T-helper 9 cell (primary cell): Measurements from ENCODE around the gene ACAA2.
"Not testable (repeated sequence)": the region's sequence is repeated elsewhere in the genome, so short reads cannot be mapped to it uniquely, and the experiment has no call there.

Source experiments
- DNase-seq: peaks from one replicate; pipeline ENCODE4 v3.0.0-alpha.2; 2020

ACAA2 gene

DNA sequence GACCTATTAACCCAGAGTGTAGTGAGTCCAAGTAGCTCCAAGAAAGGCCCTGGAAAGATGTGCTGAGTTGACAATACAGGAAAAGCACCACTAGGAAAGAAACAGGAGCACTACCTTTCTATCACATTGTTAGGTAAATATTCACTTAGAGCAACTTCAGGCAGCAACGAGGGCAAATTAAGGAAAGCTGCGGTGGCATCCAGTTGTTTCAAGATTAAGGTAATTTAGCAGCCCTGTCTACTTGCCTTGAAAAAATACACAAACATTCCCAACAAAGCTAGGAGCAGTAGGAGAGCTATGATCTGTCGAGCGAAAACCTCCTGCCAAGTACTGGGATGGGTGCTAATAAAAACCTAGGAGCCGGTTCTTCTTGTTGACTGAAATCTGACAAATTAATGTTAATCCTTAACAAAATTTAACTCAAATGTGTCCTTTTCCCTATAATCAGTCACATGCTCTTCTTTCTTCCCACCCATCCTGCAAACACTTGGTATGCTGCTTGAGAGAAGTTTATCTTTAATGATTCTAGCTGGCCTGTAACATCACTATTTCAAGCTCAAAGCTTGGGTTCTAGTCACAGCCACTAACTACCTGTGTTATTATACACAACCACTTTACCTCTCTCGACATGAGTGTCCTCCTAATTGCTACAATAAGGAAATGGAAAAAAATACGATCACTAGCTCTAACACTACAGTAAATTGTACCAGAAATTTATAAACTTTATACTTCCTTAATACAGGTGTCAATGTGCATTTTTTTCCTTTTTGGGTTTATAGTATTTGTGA lies 2.0 kb downstream of the ACAA2 start:
- no peak for DNase-seq

GRCh38 chr18:49808553-49809191 lies 4.7 kb downstream of the ACAA2 start:
- DNase-seq: not testable (repeated sequence)

DNA sequence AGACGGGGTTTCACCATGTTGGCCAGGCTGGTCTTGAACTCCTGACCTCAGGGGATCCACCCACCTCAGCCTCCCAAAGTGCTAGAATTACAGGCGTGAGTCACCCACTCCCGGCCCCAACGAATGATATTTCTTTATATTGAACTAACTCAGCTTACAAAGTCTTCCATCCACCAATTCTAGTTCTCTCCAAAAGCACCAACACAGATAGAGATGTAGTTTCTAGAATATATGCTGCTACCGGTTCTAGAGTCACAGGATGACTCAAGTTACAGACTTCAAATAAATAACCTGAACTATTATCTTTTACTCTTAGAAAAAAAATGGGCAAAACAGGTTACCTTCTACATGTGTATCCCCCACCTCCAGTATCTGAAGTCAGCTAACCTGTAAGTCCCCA lies 9.2 kb downstream of the ACAA2 start:
- DNase-seq: no peak

GRCh38 chr18:49802623-49803022 lies 10.7 kb downstream of the ACAA2 start:
- DNase-seq: no peak

DNA sequence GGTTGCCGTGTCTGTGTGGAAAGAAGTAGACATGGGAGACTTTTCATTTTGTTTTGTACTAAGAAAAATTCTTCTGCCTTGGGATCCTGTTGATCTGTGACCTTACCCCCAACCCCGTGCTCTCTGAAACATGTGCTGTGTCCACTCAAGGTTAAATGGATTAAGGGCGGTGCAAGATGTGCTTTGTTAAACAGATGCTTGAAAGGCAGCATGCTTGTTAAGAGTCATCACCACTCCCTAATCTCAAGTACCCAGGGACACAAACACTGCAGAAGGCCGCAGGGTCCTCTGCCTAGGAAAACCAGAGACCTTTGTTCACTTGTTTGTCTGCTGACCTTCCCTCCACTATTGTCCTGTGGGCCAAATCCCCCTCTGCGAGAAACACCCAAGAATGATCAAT lies 12.8 kb downstream of the ACAA2 start:
- not testable (repeated sequence) for DNase-seq

GRCh38 chr18:49799806-49800205 lies 13.5 kb downstream of the ACAA2 start:
- not testable (repeated sequence) for DNase-seq

GRCh38 chr18:49798001-49798400 lies 15.3 kb downstream of the ACAA2 start:
- DNase-seq: no peak

GRCh38 chr18:49795612-49796552 lies 17.5 kb downstream of the ACAA2 start:
- no peak for DNase-seq

GRCh38 chr18:49794743-49795142 lies 18.6 kb downstream of the ACAA2 start:
- no peak for DNase-seq

GRCh38 chr18:49789560-49790134 lies 23.7 kb downstream of the ACAA2 start:
- DNase-seq: not testable (repeated sequence)

GRCh38 chr18:49788327-49788898 lies 24.9 kb downstream of the ACAA2 start:
- no peak for DNase-seq

DNA sequence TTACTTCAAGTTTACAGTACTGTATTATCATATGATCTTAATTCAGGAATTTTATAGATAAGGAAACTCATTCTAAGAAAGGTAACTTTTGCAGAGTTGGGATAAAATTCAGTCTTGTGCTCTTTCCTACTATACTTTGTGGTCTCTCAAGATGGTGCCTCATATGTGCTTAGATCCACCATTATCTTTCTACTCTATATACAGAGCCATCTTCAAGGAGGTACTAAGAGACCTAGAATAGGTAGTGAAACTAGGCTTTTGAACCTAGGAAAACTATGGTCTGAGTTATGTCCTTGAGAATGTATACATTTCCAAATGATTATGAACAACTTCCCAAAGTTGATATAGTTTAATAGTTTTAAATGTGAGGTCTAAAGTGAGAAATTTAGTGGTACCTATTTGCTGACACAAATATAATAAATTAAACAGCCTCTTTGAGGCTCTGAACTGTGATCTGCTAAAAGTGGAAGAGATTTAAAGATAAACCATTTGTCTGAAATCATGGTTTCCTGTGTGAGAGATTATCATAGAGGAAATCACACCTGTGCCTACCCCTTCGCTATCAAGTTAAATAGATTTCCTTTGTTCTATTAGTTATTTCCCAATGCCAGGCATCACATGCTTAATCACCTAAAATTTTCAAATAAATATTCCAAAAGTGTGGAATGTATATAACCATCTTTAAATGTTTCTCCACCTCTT lies 27.2 kb downstream of the ACAA2 start:
- no peak for DNase-seq

DNA sequence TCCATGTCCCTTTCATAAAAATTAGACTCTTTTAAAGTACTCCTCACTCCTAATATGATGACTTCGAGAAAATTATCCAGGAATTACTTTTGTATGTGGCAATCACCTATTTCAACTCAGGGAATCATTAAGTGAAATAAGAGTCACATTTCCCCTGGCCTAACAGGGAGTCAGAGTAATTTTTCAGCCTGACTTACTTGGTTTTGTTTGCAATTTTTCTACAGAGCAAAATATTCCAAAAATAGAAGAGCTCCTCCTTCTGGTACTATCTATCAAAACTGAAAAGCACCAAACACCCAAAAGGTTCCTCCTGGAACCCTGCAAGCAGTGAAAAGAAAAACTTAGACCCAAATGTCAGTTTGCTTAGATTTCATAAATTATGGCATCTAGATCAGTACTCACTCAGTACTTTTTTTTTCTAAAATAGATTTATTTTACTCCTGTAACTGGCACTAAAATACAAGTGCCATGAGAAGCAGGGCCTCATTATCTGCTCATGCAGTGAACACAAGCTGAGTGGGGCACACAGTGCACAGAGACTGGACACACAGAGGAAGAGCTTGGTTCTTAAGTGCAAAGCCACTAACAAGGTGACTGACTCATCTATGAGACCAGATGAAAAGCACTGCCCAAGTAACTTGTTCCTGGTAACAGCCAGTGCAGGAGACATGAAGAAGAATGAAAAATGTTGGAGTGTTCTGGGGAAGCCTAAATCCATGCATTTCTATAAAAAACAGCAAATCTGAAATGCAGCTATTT lies 28.7 kb downstream of the ACAA2 start:
- DNase-seq: no peak

DNA sequence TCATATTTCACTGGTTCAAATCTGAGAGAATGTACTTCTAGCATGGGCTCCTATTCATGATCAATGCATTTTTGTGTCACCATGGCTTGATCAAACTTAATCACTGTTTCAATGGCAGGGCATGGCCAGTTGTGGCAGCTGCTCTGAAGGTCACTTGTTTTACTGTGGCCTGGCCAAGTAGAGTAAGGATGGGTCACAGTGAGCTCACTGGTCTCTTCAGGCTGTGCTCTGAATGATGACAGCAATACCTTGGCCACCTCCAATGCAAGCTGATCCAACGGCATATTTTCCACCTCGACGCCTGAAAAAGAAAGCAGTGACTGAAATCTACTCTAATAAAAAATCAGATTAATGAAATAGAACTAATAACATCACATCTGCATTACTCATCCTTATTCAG lies 29.7 kb downstream of the ACAA2 start:
- DNase-seq: not testable (repeated sequence)

- DNase-seq: no peak
Measured at GRCh38 chr18:49778826-49779465, 34.4 kb downstream of the ACAA2 start.

DNA sequence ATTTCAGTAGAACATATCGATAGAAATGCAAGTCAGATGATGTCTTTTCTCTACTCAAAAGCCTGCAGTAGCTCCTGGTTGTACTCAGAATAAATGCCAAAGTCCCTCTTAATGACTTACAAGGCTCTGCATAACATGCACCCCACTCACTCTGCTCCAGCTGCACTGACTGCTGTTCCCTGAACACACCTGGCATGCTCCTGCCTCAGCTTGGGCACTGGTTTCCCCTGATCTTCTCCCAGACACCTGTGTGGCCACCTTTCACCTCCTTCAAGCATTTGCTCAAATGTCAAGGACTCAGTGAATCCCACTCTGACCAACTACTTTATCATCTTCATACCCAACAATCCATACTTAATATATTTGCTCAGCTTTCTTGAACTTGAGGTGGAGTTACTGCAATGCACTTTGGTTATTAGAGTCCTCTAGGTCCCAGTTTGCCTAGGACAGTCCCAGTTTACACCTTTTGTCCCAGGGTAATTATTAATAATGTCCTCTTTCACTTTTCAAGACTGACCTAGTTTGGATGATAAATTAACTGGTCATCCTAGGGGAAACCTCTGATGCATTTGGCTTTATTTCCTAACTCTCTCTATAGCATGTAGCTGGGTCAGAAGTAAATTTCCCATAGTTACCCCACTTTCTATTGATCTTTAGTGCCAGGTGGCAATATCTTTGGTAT lies 44.1 kb downstream of the ACAA2 start:
- DNase-seq: no peak

DNA sequence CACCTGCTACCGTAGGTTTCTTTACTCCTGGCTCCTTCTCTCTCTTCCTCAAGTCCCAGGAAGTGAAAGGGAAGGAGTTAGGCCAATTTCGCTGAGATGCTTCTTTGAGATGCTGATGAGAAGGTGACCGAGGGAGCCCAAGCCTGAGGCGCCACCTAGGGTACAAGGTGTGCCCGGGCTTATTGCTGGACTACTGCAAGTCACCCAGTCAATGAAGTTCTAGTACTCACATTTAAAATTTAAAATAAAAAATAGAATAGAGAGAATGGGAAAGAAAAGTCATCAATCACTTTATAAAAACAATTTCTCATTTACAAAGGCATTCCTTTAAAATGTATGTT lies 45.3 kb downstream of the ACAA2 start:
- DNase-seq: no peak

DNA sequence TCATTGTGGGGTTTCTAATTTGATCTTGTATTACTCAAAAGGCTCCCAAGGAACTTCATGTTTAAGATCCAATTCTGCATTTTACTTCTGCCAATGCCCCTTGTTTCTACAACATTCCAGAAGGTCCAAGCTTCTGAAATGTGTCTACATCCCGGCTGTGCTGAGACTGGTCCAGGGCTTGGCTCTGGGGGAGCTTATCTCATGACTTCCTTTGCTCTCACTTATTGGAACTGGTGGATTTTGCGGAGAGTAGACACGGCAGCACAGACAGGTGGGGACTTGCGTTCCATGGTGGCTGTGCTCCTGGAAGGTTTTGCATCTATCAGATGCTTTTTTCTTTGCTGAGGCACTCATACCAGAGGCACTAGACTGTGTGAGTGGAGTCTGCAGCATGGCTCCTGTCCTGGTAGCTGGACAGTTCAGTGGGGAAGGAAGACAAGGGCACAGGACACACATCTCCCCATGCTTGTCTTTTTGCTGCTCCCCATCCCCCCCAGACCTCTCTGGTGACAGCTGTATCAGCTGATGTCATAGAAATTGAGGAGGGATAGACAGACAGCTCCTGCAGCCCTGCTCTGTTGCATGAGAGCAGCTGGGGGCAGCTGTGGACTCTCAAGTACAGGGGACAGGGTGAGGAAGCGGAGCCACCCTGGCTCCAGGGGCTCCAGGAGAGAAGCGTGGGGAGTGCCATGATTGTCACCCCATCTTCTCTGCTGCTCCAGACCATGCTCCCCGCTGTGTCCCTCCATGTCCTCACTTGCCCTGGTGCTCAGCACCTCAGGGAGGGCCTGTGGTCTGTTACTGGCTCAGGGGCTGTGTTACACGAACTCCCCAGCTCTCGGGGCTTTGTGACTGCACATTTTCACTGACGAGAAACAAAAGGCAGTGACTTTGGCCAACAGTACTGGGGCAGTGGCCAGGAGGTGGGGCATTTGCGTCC lies 46.0 kb downstream of the ACAA2 start:
- DNase-seq: no peak

- no peak for DNase-seq
Measured at GRCh38 chr18:49766646-49767045, 46.7 kb downstream of the ACAA2 start.
